ENCODE measurements around the gene NOTO.
"Not testable (repeated sequence)": the region's sequence is repeated elsewhere in the genome, so short reads cannot be mapped to it uniquely, and the experiment has no call there.

DNA sequence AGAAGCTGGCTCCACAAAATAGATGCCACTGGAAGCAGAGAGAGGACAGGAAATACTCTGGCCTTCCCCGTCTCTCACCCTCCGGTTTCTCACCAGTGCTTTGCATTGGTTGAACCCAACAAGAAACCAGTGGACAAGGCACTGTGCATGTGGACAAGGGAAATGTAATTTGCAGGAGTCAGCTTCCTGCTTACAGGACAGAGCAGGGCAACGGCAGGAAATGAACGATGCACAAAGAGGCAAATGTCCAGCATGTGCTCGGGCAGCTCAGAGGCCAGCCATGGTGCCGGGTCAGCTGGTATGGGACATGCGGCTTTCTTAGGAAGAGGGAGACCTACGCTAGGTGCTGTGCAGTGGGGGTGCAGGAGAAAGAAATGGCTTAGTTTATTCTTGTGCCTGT is 35.6 kb upstream of the NOTO start:
- TF ChIP-seq, protein P1, sequence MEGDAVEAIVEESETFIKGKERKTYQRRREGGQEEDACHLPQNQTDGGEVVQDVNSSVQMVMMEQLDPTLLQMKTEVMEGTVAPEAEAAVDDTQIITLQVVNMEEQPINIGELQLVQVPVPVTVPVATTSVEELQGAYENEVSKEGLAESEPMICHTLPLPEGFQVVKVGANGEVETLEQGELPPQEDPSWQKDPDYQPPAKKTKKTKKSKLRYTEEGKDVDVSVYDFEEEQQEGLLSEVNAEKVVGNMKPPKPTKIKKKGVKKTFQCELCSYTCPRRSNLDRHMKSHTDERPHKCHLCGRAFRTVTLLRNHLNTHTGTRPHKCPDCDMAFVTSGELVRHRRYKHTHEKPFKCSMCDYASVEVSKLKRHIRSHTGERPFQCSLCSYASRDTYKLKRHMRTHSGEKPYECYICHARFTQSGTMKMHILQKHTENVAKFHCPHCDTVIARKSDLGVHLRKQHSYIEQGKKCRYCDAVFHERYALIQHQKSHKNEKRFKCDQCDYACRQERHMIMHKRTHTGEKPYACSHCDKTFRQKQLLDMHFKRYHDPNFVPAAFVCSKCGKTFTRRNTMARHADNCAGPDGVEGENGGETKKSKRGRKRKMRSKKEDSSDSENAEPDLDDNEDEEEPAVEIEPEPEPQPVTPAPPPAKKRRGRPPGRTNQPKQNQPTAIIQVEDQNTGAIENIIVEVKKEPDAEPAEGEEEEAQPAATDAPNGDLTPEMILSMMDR (conservative IDR thresholded peaks at IDR 0.05 in 1 of 2, IDR thresholded peaks at IDR 0.05 in 1 of 2; ENCODE audit: low read depth in 1 of 2, low read length in 2 of 2) = not testable (repeated sequence)
- TF ChIP-seq EZH2 (IDR thresholded peaks at IDR 0.05; ENCODE audit: low read length, missing control alignments) = not testable (repeated sequence)

Measured in fibroblast of lung (primary cell).